ENCODE measurements around the gene URAD.

GRCh38 chr13:28033894-28034655 is 45.6 kb upstream of the URAD start:
- TF ChIP-seq POLR2A (IDR thresholded peaks at IDR 0.05) (no peak), CTCF (IDR thresholded peaks at IDR 0.05) (no peak), POLR2AphosphoS5 (IDR thresholded peaks at IDR 0.05) (no peak), EP300 (IDR thresholded peaks at IDR 0.05; ENCODE audit: low read depth) (no peak)

Measured in transverse colon (tissue), 4 donors.